Neural cell (in vitro differentiated cells): ENCODE data around the gene C1orf21. TPM values are rescaled to one million over a fixed set of nuclear protein-coding genes. Genes with fewer than 3 reads are reported as not detected.

Experiments used
- H2AFZ ChIP-seq: fragments of 200-600, 300-800 bp; sonication (generic), shearing (Covaris generic); 2 replicates; pipeline ENCODE4 v1.6.0; 2014; ENCODE audit warnings: low read depth, mild to moderate bottlenecking, antibody characterized with exemption, low read length, moderate library complexity
- H3F3A ChIP-seq: fragments of 200-600 bp; shearing (Covaris generic); 2 replicates; pipeline ENCODE4 v1.6.1; 2016; ENCODE audit warnings: mild to moderate bottlenecking, moderate library complexity, mixed read lengths, antibody characterized with exemption, low read length; ENCODE audit not compliant: insufficient read depth, poor library complexity, severe bottlenecking
- H3K27ac ChIP-seq: fragments of 200-600, 300-800 bp; sonication (generic), shearing (Covaris generic); 2 replicates; pipeline ENCODE4 v1.5.1; 2014; ENCODE audit warnings: mild to moderate bottlenecking, low read length, moderate library complexity
- H3K27me3 ChIP-seq: fragments of 300-800, 200-600 bp; sonication (generic), shearing (Covaris generic); 2 replicates; pipeline ENCODE4 v1.6.0; 2014; ENCODE audit warnings: mild to moderate bottlenecking, low read depth, low read length, moderate library complexity; ENCODE audit not compliant: insufficient read depth
- H3K36me3 ChIP-seq: fragments of 300-800, 200-600 bp; sonication (generic), shearing (Covaris generic); 2 replicates; pipeline ENCODE4 v1.5.1; 2014; ENCODE audit warnings: mild to moderate bottlenecking, antibody characterized with exemption, low read length, moderate library complexity; ENCODE audit not compliant: insufficient read depth
- H3K4me2 ChIP-seq: fragments of 300-800, 200-600 bp; sonication (generic), shearing (Covaris generic); 2 replicates; pipeline ENCODE4 v1.6.0; 2014; ENCODE audit warnings: mild to moderate bottlenecking, low read length
- H3K4me3 ChIP-seq: fragments of 300-800, 200-600 bp; sonication (generic), shearing (Covaris generic); 2 replicates; pipeline ENCODE4 v1.5.1; 2014; ENCODE audit warnings: mild to moderate bottlenecking, low read length, moderate library complexity
- H3K79me2 ChIP-seq: fragments of 200-600 bp; shearing (Covaris generic); replicated peaks from 2 replicates; pipeline ENCODE4 v1.6.0; 2014; ENCODE audit warnings: mild to moderate bottlenecking, low read length, moderate library complexity; ENCODE audit not compliant: insufficient read depth
- H3K9ac ChIP-seq: fragments of 300-800, 200-600 bp; sonication (generic), shearing (Covaris generic); 2 replicates; pipeline ENCODE4 v1.6.1; 2016; ENCODE audit warnings: mild to moderate bottlenecking, low read length, mixed read lengths
- H3K9me2 ChIP-seq: fragments of 200-600 bp; shearing (Covaris generic); 2 replicates; pipeline ENCODE4 v1.6.1; 2016; ENCODE audit warnings: mild to moderate bottlenecking, low read length, mixed read lengths; ENCODE audit not compliant: insufficient read depth
- H3K9me3 ChIP-seq: fragments of 200-600, 300-800 bp; sonication (generic), shearing (Covaris generic); 2 replicates; pipeline ENCODE4 v1.6.1; 2016; ENCODE audit warnings: mild to moderate bottlenecking, mixed run types, low read length, moderate library complexity, mixed read lengths
- H4K20me1 ChIP-seq: fragments of 200-600 bp; shearing (Covaris generic); 2 replicates; pipeline ENCODE4 v1.6.1; 2016; ENCODE audit warnings: mild to moderate bottlenecking, mixed run types; ENCODE audit not compliant: insufficient read depth
- EP300 ChIP-seq: fragments of 450-650 bp; conservative IDR thresholded peaks from 2 replicates; pipeline ENCODE4 v1.6.1; 2014; ENCODE audit warnings: antibody characterized with exemption, mild to moderate bottlenecking, moderate library complexity; ENCODE audit not compliant: poor library complexity, severe bottlenecking
- EZH2 ChIP-seq: fragments of 200-600, 300-800 bp; shearing (Covaris generic), sonication (generic); IDR thresholded peaks from 2 replicates; pipeline ENCODE4 v1.6.1; 2014; ENCODE audit warnings: antibody characterized with exemption, low read length, borderline replicate concordance, mild to moderate bottlenecking; ENCODE audit not compliant: insufficient read depth, poor library complexity, severe bottlenecking
- MXI1 ChIP-seq: fragments of 450-650 bp; conservative IDR thresholded peaks from 2 replicates; pipeline ENCODE4 v1.6.1; 2014; ENCODE audit warnings: antibody characterized with exemption, mild to moderate bottlenecking; ENCODE audit not compliant: poor library complexity, severe bottlenecking
- POLR2AphosphoS5 ChIP-seq: IDR thresholded peaks from 2 replicates; pipeline ENCODE4 v1.6.1; 2012
- RAD21 ChIP-seq: fragments of 450-650 bp; conservative IDR thresholded peaks from 2 replicates; pipeline ENCODE4 v1.6.1; 2014; ENCODE audit warnings: antibody characterized with exemption, mild to moderate bottlenecking, moderate library complexity
- SMC3 ChIP-seq: fragments of 450-650 bp; conservative IDR thresholded peaks from 2 replicates; pipeline ENCODE4 v1.6.1; 2014; ENCODE audit warnings: antibody characterized with exemption, mild to moderate bottlenecking, moderate library complexity; ENCODE audit not compliant: poor library complexity
- TAF1 ChIP-seq: IDR thresholded peaks from 2 replicates; pipeline ENCODE4 v1.6.1; 2012; ENCODE audit warnings: low read depth
- polyA plus RNA-seq: library from polyadenylated mRNA; depleted of rRNA; stranded (reverse); fragments of >200 nt; gene quantifications from 2 replicates; pipeline ENCODE4 v1.2.3, GENCODE V29; 2014
- TF ChIP-seq, protein P1 (sequence below): IDR thresholded peaks from 2 replicates; pipeline ENCODE4 v1.6.1; 2012; ENCODE audit warnings: borderline replicate concordance
- TF ChIP-seq, protein P2 (sequence below): fragments of 450-650 bp; IDR thresholded peaks from 2 replicates; pipeline ENCODE4 v1.5.1; 2014; ENCODE audit warnings: antibody characterized with exemption, mild to moderate bottlenecking, moderate library complexity; ENCODE audit not compliant: poor library complexity, severe bottlenecking

The C1orf21 gene
- polyA plus RNA-seq, 1 donor from 2014 or later: 21.1 TPM

DNA sequence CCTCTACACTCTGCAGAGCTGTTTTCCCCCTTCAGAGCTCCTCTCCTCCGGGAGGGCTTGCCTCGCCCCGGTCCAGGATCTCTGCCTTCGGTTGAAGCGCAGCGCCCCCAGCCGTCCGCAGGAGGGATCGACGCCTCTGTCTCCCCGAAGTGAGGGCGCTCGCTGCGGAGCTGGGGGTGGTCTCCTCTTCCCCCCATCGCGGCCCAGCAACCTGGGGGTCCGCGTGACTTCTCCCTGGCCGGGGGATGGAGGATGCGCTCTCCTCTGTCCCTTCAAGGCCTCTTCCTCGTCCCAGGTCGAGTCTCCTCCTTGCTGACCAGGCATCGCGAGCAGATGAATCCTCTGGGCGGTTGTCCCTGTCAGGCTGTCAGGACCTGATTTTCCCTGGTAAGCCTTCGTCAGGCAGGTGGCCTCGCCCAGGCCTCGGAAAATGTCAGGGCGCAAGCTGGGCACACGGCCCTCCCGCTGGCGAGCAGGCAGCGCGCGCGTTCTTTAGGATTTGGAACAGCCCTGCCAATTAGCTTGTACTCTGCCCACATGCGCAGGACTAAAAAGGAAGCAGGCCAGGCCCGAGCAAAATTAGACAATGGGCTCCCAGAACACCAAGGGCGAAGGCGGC lies 277.3 kb downstream of the C1orf21 start:
- Histone ChIP-seq H3K9me3 (no peaks in the 10 kb centered on the region), H3K9ac (no peak overlapping the region), H3K9me2 (no peaks in the 10 kb centered on the region), H3K4me3 (no peak overlapping the region), H2AFZ (no peak overlapping the region), H3K27me3 (no peaks in the 10 kb centered on the region), H4K20me1 (no peaks in the 10 kb centered on the region), H3K79me2 (no peaks in the 10 kb centered on the region), H3K27ac (no peak overlapping the region), H3K36me3 (no peaks in the 10 kb centered on the region), H3F3A (no peaks in the 10 kb centered on the region), H3K4me2 (no peak overlapping the region)
- TF ChIP-seq SMC3: peak; percentile 54
- peak; percentile 58 for TF ChIP-seq RAD21
- TF ChIP-seq, protein P1, sequence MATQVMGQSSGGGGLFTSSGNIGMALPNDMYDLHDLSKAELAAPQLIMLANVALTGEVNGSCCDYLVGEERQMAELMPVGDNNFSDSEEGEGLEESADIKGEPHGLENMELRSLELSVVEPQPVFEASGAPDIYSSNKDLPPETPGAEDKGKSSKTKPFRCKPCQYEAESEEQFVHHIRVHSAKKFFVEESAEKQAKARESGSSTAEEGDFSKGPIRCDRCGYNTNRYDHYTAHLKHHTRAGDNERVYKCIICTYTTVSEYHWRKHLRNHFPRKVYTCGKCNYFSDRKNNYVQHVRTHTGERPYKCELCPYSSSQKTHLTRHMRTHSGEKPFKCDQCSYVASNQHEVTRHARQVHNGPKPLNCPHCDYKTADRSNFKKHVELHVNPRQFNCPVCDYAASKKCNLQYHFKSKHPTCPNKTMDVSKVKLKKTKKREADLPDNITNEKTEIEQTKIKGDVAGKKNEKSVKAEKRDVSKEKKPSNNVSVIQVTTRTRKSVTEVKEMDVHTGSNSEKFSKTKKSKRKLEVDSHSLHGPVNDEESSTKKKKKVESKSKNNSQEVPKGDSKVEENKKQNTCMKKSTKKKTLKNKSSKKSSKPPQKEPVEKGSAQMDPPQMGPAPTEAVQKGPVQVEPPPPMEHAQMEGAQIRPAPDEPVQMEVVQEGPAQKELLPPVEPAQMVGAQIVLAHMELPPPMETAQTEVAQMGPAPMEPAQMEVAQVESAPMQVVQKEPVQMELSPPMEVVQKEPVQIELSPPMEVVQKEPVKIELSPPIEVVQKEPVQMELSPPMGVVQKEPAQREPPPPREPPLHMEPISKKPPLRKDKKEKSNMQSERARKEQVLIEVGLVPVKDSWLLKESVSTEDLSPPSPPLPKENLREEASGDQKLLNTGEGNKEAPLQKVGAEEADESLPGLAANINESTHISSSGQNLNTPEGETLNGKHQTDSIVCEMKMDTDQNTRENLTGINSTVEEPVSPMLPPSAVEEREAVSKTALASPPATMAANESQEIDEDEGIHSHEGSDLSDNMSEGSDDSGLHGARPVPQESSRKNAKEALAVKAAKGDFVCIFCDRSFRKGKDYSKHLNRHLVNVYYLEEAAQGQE: no peak
- TF ChIP-seq, protein P2, sequence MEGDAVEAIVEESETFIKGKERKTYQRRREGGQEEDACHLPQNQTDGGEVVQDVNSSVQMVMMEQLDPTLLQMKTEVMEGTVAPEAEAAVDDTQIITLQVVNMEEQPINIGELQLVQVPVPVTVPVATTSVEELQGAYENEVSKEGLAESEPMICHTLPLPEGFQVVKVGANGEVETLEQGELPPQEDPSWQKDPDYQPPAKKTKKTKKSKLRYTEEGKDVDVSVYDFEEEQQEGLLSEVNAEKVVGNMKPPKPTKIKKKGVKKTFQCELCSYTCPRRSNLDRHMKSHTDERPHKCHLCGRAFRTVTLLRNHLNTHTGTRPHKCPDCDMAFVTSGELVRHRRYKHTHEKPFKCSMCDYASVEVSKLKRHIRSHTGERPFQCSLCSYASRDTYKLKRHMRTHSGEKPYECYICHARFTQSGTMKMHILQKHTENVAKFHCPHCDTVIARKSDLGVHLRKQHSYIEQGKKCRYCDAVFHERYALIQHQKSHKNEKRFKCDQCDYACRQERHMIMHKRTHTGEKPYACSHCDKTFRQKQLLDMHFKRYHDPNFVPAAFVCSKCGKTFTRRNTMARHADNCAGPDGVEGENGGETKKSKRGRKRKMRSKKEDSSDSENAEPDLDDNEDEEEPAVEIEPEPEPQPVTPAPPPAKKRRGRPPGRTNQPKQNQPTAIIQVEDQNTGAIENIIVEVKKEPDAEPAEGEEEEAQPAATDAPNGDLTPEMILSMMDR: peak; percentile 58

DNA sequence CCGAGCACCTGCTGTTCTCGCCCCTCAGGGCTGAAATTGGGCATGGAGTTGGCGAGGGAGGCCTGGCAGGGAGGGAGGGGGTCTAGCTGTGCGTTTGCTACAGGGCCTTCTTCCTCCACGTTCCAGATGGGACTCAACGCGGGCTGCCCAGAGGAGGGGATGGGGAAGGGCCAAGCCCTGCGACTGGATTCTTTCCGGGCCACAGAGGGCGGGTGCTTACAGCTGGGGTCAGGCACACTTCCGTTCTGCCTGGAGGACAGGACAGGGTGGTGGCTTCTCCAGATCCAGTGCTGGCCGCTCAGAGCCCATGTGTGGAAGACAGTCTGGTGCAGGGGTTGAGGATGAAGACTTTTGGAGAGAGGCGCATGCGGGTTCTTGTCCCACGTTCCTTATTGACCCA lies 277.8 kb downstream of the C1orf21 start:
- Histone ChIP-seq H3K4me2 (no peak overlapping the region), H3K9me3 (no peaks in the 10 kb centered on the region), H3K9ac (no peak overlapping the region), H3K4me3 (no peak overlapping the region), H3K27ac (no peak overlapping the region), H3K36me3 (no peaks in the 10 kb centered on the region), H4K20me1 (no peaks in the 10 kb centered on the region), H3F3A (no peaks in the 10 kb centered on the region), H3K9me2 (no peaks in the 10 kb centered on the region), H2AFZ (no peak overlapping the region), H3K79me2 (no peaks in the 10 kb centered on the region), H3K27me3 (no peaks in the 10 kb centered on the region)
- TF ChIP-seq TAF1: no peak
- TF ChIP-seq SMC3: no peak
- TF ChIP-seq MXI1: no peak
- TF ChIP-seq POLR2AphosphoS5: no peak
- TF ChIP-seq, protein P2: no peak
- no peak for TF ChIP-seq RAD21
- no peak for TF ChIP-seq EZH2
- TF ChIP-seq, protein P1: no peak
- TF ChIP-seq EP300: no peak
